RWPE1 (cell line): ENCODE results near the gene AFG3L2.

ENCODE experiments used
- CTCF ChIA-PET: fragments of 350-600 bp; sonication (Branson Sonifier 250); formaldehyde crosslinking; extraction: SDS; loops from one replicate; lab custom pipeline; 2021; lab: Yijun Ruan, JAX
- POLR2A ChIA-PET: fragments of 400-600 bp; formaldehyde crosslinking; extraction: SDS; loops from one replicate; lab custom pipeline; 2020; ENCODE audit warnings: antibody characterized with exemption; ENCODE audit not compliant: low non-redundant PET; lab: Yijun Ruan, JAX
- DNase-seq: peaks from one replicate; pipeline ENCODE4 v3.0.0; 2012; ENCODE audit warnings: low spot score
- H3K27ac ChIP-seq: fragments of 450-650 bp; 2 replicates; pipeline ENCODE4 v1.5.1; 2017
- TF ChIP-seq, protein P1 (sequence below): fragments of 450-650 bp; conservative IDR thresholded peaks from 2 replicates; pipeline ENCODE4 v1.5.1; 2017; ENCODE audit warnings: low read depth, mild to moderate bottlenecking

The AFG3L2 gene

DNA sequence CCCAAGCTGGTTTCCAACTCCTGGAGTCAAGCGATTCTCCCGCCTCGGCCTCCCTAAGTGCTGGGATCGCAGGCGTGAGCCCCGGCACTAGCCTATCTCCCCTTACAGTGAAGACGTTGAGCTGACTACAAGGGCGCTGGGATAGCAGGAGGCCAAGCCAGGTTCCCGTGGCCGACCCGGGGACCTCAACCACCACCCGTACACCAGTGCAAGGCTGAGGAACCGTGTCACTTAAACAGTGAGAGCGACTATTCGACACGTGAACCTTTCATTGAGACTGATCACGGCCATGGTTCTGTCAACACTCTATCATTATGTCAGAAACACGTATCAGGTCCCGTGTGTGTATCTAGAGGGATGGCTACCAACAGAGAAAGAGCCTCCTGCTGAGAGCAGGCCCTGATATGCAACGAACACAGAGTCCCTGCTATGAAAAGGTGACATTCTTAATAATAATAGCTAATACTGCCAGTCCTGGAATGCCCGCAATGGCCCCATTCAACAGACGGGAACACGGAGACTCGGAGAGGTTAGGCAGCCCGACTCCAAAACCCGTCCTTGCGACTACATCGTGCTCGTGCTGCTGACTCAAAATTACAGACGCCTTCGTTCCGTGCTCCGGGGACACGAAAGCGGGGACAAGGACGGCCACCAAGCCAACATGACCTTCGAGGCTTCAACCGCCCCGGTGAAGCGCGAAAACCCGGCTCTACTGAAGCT is 833 bp downstream of the AFG3L2 start:
- POLR2A ChIA-PET: interaction anchor here (0.5 kb wide), 2 partner anchors 507 to 572 kb away, joined by 9 to 14 read pairs; no protein-coding TSS in a partner anchor
- peak overlapping the region; percentile 98 for H3K27ac ChIP-seq
- DNase-seq: peak; percentile 37
- CTCF ChIA-PET: no interaction called here
- TF ChIP-seq, protein P1, sequence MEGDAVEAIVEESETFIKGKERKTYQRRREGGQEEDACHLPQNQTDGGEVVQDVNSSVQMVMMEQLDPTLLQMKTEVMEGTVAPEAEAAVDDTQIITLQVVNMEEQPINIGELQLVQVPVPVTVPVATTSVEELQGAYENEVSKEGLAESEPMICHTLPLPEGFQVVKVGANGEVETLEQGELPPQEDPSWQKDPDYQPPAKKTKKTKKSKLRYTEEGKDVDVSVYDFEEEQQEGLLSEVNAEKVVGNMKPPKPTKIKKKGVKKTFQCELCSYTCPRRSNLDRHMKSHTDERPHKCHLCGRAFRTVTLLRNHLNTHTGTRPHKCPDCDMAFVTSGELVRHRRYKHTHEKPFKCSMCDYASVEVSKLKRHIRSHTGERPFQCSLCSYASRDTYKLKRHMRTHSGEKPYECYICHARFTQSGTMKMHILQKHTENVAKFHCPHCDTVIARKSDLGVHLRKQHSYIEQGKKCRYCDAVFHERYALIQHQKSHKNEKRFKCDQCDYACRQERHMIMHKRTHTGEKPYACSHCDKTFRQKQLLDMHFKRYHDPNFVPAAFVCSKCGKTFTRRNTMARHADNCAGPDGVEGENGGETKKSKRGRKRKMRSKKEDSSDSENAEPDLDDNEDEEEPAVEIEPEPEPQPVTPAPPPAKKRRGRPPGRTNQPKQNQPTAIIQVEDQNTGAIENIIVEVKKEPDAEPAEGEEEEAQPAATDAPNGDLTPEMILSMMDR: no peak

DNA sequence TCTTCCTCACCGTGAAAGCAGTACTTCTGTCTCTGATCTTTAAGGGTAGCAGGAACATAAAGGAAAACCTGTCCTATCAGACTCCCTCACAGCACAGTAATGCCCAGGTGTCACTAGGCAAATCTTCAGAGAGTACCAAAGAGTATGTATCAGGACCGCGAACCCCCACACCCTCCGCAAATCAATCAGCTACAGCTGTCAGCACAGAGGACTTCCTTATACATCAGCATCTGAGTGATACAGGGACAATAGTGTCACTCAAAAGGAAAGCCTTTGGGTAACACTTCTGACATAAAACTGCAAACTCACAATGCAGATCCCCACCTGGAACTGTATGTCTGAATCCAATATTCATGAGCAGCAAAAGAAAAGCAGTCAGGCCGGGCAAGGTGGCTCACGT is 2.6 kb downstream of the AFG3L2 start:
- TF ChIP-seq, protein P1: no peak
- POLR2A ChIA-PET: no interaction called here
- CTCF ChIA-PET: interaction anchor here (0.6 kb wide), 1 partner anchor 290 kb away, joined by 6 read pairs; no protein-coding TSS in a partner anchor
- no peak overlapping the region for H3K27ac ChIP-seq
- no peak for DNase-seq

DNA sequence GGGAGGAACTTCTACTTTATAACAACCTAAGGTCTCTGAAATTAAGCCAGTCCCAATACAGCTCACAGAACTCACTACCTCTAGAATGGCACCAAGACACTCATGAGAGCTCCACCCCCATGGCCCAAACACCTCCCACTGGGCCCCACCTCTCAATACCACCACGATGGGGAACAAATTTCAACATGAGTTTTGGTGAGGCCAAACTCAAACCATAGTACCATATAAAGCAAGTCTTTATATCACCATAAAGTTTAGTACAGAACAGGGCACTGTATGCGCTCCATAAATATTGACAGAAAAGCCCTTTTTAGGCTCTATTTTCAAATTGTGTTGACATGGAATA is 3.3 kb downstream of the AFG3L2 start:
- CTCF ChIA-PET: no interaction called here
- TF ChIP-seq, protein P1: no peak
- no peak for DNase-seq
- no peak overlapping the region for H3K27ac ChIP-seq
- POLR2A ChIA-PET: no interaction called here

DNA sequence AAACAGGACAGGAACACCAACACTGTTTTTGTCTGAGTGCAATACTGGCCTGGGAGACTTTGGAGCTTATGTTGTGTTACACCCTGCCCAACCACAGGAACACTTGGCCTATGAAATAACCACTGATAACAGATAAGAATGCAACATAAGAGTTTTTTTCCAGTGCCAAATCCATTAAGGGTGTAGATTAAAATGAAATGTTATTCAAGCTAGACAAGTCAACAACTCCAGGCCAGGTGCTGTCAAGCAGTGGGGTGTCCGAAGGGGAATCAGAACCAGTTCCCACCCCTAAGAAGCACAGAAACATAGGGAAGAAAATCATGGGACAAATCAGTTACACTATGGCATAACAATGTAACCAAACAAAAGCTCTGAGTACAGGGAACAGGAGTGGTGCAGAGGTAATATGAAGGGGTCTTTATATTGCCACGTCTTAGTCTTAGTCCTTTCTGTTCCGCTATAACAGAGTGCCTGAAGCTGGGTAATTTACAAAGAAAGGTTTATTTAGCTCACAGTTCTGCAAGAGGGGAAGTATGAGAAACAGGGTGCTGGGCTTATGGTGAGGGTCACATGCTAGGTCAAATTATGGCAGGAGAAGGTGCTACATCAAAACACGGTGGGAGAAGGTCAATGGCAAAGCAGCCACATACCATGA is 3.8 kb downstream of the AFG3L2 start:
- POLR2A ChIA-PET: no interaction called here
- TF ChIP-seq, protein P1: no peak
- H3K27ac ChIP-seq: no peak overlapping the region
- DNase-seq: no peak
- CTCF ChIA-PET: no interaction called here

DNA sequence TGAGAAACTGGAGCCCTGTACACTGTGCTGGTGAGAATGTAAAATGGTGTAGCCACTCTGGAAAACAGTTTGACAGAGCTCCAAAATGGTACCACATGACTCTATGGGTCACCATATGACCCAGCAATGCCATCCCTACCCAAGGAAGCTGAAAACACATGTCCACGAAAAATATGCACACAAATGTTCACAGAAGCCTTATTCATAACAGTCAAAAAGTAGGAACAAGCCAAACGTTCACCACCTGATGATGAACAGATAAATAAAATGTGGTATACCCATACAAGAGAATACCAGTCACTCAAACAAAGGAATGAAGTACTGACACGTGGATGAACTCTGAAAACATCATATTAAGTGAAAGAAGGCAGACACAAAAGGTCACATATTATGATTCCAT is 4.6 kb downstream of the AFG3L2 start:
- no peak overlapping the region for H3K27ac ChIP-seq
- TF ChIP-seq, protein P1: no peak
- ChIA-PET POLR2A (no interaction called here), CTCF (no interaction called here)
- DNase-seq: no peak

DNA sequence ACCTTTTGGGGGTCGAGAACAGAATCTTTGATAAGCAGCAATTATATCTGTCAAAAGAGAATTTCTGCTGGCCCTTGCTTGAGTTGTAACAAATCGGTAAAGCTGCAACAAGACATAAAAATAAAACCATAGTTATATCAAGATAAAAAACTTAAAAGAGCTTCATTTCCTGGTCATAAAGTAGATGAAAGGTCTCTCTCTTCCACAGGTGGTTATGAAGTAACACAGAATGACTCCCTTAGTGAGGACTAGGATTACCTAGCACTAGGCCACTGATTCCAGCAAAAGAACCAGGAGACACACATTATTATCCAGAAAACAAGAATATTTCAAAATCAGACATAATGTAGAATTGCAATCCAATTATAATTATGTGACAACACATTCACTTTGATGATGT is 5.4 kb downstream of the AFG3L2 start:
- ChIA-PET POLR2A (no interaction called here), CTCF (no interaction called here)
- TF ChIP-seq, protein P1: no peak
- H3K27ac ChIP-seq: no peak overlapping the region
- DNase-seq: no peak
